WTC11 (cell line): Measurements from ENCODE around the gene DNAH14. TPM values are rescaled to one million over a fixed set of nuclear protein-coding genes. Genes with fewer than 3 reads are reported as not detected.

Source experiments
- ATAC-seq: fragments of 200-7000 bp; cut with Tn5 transposase; 2 replicates; pipeline ENCODE4 v1.10.0; 2021; ENCODE audit warnings: mild to moderate bottlenecking, moderate library complexity
- CTCF ChIA-PET: fragments of 300-600 bp; sonication (Branson Sonifier 250); formaldehyde crosslinking; loops from one replicate; lab custom pipeline; 2021; ENCODE audit warnings: antibody characterized with exemption; lab: Charles Lee
- POLR2A ChIA-PET: fragments of 350-600 bp; sonication (Branson Sonifier 250); formaldehyde crosslinking; loops from one replicate; lab custom pipeline; 2021; ENCODE audit warnings: antibody characterized with exemption; lab: Charles Lee
- DNase-seq: peaks from one replicate; pipeline ENCODE4 v3.0.0; 2021; ENCODE audit warnings: low spot score
- H3K27ac Mint-ChIP-seq: 2 replicates; pipeline ENCODE4 v1.8.0; 2021; ENCODE audit warnings: mixed read lengths
- H3K27me3 Mint-ChIP-seq: 2 replicates; pipeline ENCODE4 v1.8.0; 2021; ENCODE audit warnings: low read depth, mild to moderate bottlenecking, moderate library complexity, mixed read lengths
- H3K36me3 Mint-ChIP-seq: 2 replicates; pipeline ENCODE4 v1.8.0; 2021; ENCODE audit warnings: mixed read lengths
- H3K4me1 Mint-ChIP-seq: 2 replicates; pipeline ENCODE4 v1.8.0; 2022; ENCODE audit warnings: mixed read lengths
- H3K4me3 Mint-ChIP-seq: 2 replicates; pipeline ENCODE4 v1.8.0; 2021; ENCODE audit warnings: mild to moderate bottlenecking, moderate library complexity, mixed read lengths
- H3K9me3 Mint-ChIP-seq: 2 replicates; pipeline ENCODE4 v1.8.0; 2021; ENCODE audit warnings: mixed read lengths
- ATF6 ChIP-seq: sonication (generic); formaldehyde crosslinking; IDR thresholded peaks from 2 replicates; pipeline ENCODE4 v1.8.1; 2023; ENCODE audit warnings: mild to moderate bottlenecking, missing genetic modification reagents
- ETV6 ChIP-seq: sonication (generic); formaldehyde crosslinking; IDR thresholded peaks from 2 replicates; pipeline ENCODE4 v1.8.1; 2022; ENCODE audit warnings: mild to moderate bottlenecking, missing genetic modification reagents
- MXD4 ChIP-seq: fragments of 250-450 bp; sonication (Bioruptor Pico); IDR thresholded peaks from 2 replicates; pipeline ENCODE4 v1.8.0; 2021; ENCODE audit warnings: mild to moderate bottlenecking, moderate library complexity, borderline replicate concordance
- MYBL2 ChIP-seq: sonication (generic); formaldehyde crosslinking; IDR thresholded peaks from 2 replicates; pipeline ENCODE4 v1.8.1; 2023; ENCODE audit warnings: mild to moderate bottlenecking, moderate library complexity, missing genetic modification reagents
- NFATC4 ChIP-seq: fragments of 250-450 bp; sonication (Bioruptor Pico); IDR thresholded peaks from 2 replicates; pipeline ENCODE4 v1.9.0; 2021; ENCODE audit warnings: mild to moderate bottlenecking
- NFE2L1 ChIP-seq: sonication (generic); formaldehyde crosslinking; IDR thresholded peaks from 2 replicates; pipeline ENCODE4 v1.8.1; 2023; ENCODE audit warnings: missing genetic modification reagents
- NR3C1 ChIP-seq: sonication (generic); formaldehyde crosslinking; conservative IDR thresholded peaks from 2 replicates; pipeline ENCODE4 v1.8.1; 2023; ENCODE audit warnings: low read depth, mild to moderate bottlenecking, missing genetic modification reagents
- SMAD4 ChIP-seq: sonication (generic); formaldehyde crosslinking; IDR thresholded peaks from 2 replicates; pipeline ENCODE4 v1.8.0; 2022; ENCODE audit warnings: mild to moderate bottlenecking, missing genetic modification reagents
- SOX15 ChIP-seq: fragments of 250-450 bp; sonication (Bioruptor Pico); IDR thresholded peaks from 2 replicates; pipeline ENCODE4 v1.9.0; 2021; ENCODE audit warnings: mild to moderate bottlenecking
- ZNF219 ChIP-seq: sonication (generic); formaldehyde crosslinking; IDR thresholded peaks from 2 replicates; pipeline ENCODE4 v1.8.0; 2023; ENCODE audit warnings: missing genetic modification reagents, mild to moderate bottlenecking, borderline replicate concordance
- ZNF263 ChIP-seq: sonication (generic); formaldehyde crosslinking; IDR thresholded peaks from 2 replicates; pipeline ENCODE4 v1.8.1; 2022; ENCODE audit warnings: low read depth, mild to moderate bottlenecking, moderate library complexity, missing genetic modification reagents
- ZNF317 ChIP-seq: sonication (generic); formaldehyde crosslinking; IDR thresholded peaks from 2 replicates; pipeline ENCODE4 v1.8.1; 2023; ENCODE audit warnings: low read depth, mild to moderate bottlenecking, moderate library complexity, missing genetic modification reagents, borderline replicate concordance
- ZNF416 ChIP-seq: fragments of 250-450 bp; sonication (Bioruptor Pico); IDR thresholded peaks from 2 replicates; pipeline ENCODE4 v1.9.0; 2021; ENCODE audit warnings: mild to moderate bottlenecking, inconsistent platforms
- ZNF671 ChIP-seq: fragments of 250-450 bp; sonication (Bioruptor Pico); IDR thresholded peaks from 2 replicates; pipeline ENCODE4 v1.8.0; 2021; ENCODE audit warnings: mild to moderate bottlenecking
- total RNA-seq: library from RNA; stranded (reverse); gene quantifications from 3 replicates; pipeline ENCODE4 v1.2.3, GENCODE V29; 2021
- TF ChIP-seq, protein P1 (sequence below): fragments of 250-450 bp; sonication (Bioruptor Pico); IDR thresholded peaks from 2 replicates; pipeline ENCODE4 v1.9.0; 2021; ENCODE audit warnings: mild to moderate bottlenecking, borderline replicate concordance
- TF ChIP-seq, protein P2 (sequence below): sonication (generic); formaldehyde crosslinking; IDR thresholded peaks from 2 replicates; pipeline ENCODE4 v1.8.0; 2022; ENCODE audit warnings: mild to moderate bottlenecking, missing genetic modification reagents
- TF ChIP-seq, protein P3 (sequence below): fragments of 250-450 bp; sonication (Bioruptor Pico); IDR thresholded peaks from 2 replicates; pipeline ENCODE4 v1.9.0; 2021; ENCODE audit warnings: moderate library complexity, mild to moderate bottlenecking, inconsistent platforms, borderline replicate concordance
- TF ChIP-seq, protein P4 (sequence below): sonication (generic); formaldehyde crosslinking; IDR thresholded peaks from 2 replicates; pipeline ENCODE4 v1.8.1; 2022; ENCODE audit warnings: mild to moderate bottlenecking, moderate library complexity, missing genetic modification reagents
- TF ChIP-seq, protein P5 (sequence below): sonication (generic); formaldehyde crosslinking; IDR thresholded peaks from 2 replicates; pipeline ENCODE4 v1.8.0; 2023; ENCODE audit warnings: missing genetic modification reagents, mild to moderate bottlenecking, borderline replicate concordance
- TF ChIP-seq, protein P6 (sequence below): sonication (generic); formaldehyde crosslinking; IDR thresholded peaks from 2 replicates; pipeline ENCODE4 v1.8.1; 2023; ENCODE audit warnings: mild to moderate bottlenecking, missing genetic modification reagents, moderate library complexity
- TF ChIP-seq, protein P7 (sequence below): sonication (generic); formaldehyde crosslinking; IDR thresholded peaks from 2 replicates; pipeline ENCODE4 v1.8.0; 2022; ENCODE audit warnings: mild to moderate bottlenecking, missing genetic modification reagents

Gene DNAH14
- total RNA-seq, 1 experiment from 2014 or later = 34.1 TPM

DNA sequence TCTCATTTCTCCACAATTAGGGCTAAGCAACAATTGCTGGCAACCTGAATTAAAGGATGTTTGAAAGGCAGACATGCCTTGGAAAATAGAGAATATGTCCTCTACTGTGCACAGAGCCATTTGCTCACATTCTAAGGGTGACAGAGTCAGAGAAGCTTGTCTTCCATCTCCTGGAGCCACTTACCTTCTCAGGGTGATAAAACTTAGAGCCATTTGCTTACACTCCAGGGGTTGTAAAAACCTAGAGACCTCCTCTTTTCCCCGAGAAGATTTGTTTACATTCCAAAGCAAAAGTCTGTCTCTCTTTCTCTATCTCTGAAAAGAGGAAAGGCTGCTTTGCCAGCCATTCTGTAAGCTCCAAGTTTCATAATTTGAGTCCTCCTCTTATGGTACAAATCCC, 437.1 kb downstream of the DNAH14 start (continued):
- TF ChIP-seq, protein P1, sequence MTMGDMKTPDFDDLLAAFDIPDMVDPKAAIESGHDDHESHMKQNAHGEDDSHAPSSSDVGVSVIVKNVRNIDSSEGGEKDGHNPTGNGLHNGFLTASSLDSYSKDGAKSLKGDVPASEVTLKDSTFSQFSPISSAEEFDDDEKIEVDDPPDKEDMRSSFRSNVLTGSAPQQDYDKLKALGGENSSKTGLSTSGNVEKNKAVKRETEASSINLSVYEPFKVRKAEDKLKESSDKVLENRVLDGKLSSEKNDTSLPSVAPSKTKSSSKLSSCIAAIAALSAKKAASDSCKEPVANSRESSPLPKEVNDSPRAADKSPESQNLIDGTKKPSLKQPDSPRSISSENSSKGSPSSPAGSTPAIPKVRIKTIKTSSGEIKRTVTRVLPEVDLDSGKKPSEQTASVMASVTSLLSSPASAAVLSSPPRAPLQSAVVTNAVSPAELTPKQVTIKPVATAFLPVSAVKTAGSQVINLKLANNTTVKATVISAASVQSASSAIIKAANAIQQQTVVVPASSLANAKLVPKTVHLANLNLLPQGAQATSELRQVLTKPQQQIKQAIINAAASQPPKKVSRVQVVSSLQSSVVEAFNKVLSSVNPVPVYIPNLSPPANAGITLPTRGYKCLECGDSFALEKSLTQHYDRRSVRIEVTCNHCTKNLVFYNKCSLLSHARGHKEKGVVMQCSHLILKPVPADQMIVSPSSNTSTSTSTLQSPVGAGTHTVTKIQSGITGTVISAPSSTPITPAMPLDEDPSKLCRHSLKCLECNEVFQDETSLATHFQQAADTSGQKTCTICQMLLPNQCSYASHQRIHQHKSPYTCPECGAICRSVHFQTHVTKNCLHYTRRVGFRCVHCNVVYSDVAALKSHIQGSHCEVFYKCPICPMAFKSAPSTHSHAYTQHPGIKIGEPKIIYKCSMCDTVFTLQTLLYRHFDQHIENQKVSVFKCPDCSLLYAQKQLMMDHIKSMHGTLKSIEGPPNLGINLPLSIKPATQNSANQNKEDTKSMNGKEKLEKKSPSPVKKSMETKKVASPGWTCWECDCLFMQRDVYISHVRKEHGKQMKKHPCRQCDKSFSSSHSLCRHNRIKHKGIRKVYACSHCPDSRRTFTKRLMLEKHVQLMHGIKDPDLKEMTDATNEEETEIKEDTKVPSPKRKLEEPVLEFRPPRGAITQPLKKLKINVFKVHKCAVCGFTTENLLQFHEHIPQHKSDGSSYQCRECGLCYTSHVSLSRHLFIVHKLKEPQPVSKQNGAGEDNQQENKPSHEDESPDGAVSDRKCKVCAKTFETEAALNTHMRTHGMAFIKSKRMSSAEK (CRISPR knock-in tag) = no peak
- TF ChIP-seq ZNF416 (CRISPR knock-in tag) = no peak
- TF ChIP-seq, protein P2, sequence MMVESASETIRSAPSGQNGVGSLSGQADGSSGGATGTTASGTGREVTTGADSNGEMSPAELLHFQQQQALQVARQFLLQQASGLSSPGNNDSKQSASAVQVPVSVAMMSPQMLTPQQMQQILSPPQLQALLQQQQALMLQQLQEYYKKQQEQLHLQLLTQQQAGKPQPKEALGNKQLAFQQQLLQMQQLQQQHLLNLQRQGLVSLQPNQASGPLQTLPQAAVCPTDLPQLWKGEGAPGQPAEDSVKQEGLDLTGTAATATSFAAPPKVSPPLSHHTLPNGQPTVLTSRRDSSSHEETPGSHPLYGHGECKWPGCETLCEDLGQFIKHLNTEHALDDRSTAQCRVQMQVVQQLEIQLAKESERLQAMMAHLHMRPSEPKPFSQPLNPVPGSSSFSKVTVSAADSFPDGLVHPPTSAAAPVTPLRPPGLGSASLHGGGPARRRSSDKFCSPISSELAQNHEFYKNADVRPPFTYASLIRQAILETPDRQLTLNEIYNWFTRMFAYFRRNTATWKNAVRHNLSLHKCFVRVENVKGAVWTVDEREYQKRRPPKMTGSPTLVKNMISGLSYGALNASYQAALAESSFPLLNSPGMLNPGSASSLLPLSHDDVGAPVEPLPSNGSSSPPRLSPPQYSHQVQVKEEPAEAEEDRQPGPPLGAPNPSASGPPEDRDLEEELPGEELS = no peak
- TF ChIP-seq, protein P3, sequence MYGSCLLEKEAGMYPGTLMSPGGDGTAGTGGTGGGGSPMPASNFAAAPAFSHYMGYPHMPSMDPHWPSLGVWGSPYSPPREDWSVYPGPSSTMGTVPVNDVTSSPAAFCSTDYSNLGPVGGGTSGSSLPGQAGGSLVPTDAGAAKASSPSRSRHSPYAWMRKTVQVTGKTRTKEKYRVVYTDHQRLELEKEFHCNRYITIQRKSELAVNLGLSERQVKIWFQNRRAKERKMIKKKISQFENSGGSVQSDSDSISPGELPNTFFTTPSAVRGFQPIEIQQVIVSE (CRISPR knock-in tag) = no peak
- TF ChIP-seq ZNF671 (CRISPR knock-in tag) = no peak

- H3K9me3 Mint-ChIP-seq = no peaks in the 10 kb centered on the region
- no peak for ATAC-seq
- H3K27ac Mint-ChIP-seq = no peak overlapping the region
- TF ChIP-seq, protein P4, sequence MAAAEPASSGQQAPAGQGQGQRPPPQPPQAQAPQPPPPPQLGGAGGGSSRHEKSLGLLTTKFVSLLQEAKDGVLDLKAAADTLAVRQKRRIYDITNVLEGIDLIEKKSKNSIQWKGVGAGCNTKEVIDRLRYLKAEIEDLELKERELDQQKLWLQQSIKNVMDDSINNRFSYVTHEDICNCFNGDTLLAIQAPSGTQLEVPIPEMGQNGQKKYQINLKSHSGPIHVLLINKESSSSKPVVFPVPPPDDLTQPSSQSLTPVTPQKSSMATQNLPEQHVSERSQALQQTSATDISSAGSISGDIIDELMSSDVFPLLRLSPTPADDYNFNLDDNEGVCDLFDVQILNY = no peak
- no peak for TF ChIP-seq NFE2L1
- no peak for TF ChIP-seq MXD4 (CRISPR knock-in tag)
- TF ChIP-seq, protein P5, sequence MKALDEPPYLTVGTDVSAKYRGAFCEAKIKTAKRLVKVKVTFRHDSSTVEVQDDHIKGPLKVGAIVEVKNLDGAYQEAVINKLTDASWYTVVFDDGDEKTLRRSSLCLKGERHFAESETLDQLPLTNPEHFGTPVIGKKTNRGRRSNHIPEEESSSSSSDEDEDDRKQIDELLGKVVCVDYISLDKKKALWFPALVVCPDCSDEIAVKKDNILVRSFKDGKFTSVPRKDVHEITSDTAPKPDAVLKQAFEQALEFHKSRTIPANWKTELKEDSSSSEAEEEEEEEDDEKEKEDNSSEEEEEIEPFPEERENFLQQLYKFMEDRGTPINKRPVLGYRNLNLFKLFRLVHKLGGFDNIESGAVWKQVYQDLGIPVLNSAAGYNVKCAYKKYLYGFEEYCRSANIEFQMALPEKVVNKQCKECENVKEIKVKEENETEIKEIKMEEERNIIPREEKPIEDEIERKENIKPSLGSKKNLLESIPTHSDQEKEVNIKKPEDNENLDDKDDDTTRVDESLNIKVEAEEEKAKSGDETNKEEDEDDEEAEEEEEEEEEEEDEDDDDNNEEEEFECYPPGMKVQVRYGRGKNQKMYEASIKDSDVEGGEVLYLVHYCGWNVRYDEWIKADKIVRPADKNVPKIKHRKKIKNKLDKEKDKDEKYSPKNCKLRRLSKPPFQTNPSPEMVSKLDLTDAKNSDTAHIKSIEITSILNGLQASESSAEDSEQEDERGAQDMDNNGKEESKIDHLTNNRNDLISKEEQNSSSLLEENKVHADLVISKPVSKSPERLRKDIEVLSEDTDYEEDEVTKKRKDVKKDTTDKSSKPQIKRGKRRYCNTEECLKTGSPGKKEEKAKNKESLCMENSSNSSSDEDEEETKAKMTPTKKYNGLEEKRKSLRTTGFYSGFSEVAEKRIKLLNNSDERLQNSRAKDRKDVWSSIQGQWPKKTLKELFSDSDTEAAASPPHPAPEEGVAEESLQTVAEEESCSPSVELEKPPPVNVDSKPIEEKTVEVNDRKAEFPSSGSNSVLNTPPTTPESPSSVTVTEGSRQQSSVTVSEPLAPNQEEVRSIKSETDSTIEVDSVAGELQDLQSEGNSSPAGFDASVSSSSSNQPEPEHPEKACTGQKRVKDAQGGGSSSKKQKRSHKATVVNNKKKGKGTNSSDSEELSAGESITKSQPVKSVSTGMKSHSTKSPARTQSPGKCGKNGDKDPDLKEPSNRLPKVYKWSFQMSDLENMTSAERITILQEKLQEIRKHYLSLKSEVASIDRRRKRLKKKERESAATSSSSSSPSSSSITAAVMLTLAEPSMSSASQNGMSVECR (CRISPR knock-in tag) = no peak
- TF ChIP-seq SOX15 (CRISPR knock-in tag) = no peak
- no peak for TF ChIP-seq NFATC4 (CRISPR knock-in tag)
- TF ChIP-seq NR3C1 (CRISPR knock-in tag) = no peak
- TF ChIP-seq, protein P6, sequence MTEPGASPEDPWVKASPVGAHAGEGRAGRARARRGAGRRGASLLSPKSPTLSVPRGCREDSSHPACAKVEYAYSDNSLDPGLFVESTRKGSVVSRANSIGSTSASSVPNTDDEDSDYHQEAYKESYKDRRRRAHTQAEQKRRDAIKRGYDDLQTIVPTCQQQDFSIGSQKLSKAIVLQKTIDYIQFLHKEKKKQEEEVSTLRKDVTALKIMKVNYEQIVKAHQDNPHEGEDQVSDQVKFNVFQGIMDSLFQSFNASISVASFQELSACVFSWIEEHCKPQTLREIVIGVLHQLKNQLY (CRISPR knock-in tag) = no peak
- no peak for TF ChIP-seq ETV6 (CRISPR knock-in tag)
- TF ChIP-seq ZNF263 (CRISPR knock-in tag) = no peak
- no peak for TF ChIP-seq SMAD4 (CRISPR knock-in tag)
- TF ChIP-seq ATF6 = no peak
- no peak for TF ChIP-seq ZNF219 (CRISPR knock-in tag)
- no peak for TF ChIP-seq ZNF317 (CRISPR knock-in tag)
- TF ChIP-seq, protein P7, sequence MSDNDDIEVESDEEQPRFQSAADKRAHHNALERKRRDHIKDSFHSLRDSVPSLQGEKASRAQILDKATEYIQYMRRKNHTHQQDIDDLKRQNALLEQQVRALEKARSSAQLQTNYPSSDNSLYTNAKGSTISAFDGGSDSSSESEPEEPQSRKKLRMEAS (CRISPR knock-in tag) = no peak
- TF ChIP-seq MYBL2 (CRISPR knock-in tag) = no peak
- CTCF ChIA-PET = no interaction called here
- no peaks in the 10 kb centered on the region for H3K36me3 Mint-ChIP-seq
- POLR2A ChIA-PET = no interaction called here
- no peak overlapping the region for H3K4me3 Mint-ChIP-seq
- no peak for DNase-seq
- H3K4me1 Mint-ChIP-seq = no peaks in the 10 kb centered on the region
- H3K27me3 Mint-ChIP-seq = peaks cover 54% of the 10 kb centered on the region
Measured at GRCh38 chr1:225368036-225368552, 438.6 kb downstream of the DNAH14 start.
